NCI-H748 (cell line): ENCODE data around the gene GNG13.
A peak's percentile ranks its signal among the peaks of the same experiment; 100 is the strongest.

Source experiments
- DNase-seq: peaks from one replicate; lab custom pipeline; 2025; ENCODE audit not compliant: unreplicated experiment; lab: John Stamatoyannopoulos, UW

GNG13 gene

DNA sequence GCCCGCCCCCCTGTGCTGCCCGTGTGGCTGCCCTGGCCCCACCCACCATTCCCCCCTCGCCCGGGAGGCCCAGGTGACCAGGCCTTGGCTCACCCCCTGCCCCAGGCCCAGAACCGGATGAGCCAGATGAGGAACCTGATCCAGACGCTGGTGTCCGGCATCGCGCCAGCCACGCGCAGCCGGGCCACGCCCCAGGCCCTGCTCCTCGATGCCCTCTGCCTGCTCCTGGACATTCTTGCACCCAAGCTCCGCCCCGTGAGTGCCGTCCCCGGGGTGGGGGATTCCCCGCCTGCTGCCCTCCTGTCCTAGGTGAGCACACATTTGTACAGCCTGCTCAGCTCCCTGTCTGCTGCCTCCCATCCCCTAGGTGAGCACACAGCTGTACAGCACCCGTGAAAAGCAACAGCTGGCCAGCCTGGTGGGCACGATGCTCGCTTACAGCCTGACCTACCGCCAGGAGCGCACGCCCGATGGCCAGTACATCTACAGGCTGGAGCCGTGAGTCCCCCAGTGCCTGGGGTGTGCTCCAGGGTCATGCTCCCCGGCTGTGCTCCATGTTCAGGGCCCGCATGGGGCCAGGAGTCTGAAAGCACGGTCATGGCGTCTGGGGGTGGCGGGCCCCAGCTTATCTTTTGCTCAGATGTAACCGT, 4.8 kb downstream of the GNG13 start:
- DNase-seq = no peak

DNA sequence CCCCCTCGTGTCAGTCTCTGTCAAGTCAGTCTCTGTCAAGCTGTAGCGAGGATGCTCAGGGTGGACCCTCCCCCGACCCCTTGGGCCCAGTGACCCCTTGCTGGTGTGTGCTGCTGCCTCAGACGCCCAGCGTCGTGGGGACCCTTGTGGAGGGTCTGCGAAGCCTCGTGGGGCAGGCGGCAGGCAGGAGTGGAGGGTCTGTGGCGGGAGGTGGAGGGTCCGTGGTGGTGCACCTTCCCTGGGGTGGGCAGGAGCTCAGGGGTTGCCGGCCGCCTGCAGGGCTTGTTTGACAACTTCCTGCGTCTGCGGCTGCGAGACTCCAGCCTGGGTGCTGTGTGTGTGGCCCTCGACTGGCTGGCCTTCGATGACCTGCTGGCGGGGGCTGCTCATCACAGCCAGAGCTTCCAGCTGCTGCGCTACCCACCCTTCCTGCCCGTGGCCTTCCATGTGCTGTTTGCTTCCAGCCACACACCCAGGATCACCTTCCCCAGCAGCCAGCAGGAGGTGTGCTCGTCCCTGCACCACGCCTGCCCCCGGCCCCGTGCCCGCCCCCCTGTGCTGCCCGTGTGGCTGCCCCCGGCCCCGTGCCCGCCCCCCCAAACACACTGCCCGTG, 5.6 kb downstream of the GNG13 start:
- no peak for DNase-seq

DNA sequence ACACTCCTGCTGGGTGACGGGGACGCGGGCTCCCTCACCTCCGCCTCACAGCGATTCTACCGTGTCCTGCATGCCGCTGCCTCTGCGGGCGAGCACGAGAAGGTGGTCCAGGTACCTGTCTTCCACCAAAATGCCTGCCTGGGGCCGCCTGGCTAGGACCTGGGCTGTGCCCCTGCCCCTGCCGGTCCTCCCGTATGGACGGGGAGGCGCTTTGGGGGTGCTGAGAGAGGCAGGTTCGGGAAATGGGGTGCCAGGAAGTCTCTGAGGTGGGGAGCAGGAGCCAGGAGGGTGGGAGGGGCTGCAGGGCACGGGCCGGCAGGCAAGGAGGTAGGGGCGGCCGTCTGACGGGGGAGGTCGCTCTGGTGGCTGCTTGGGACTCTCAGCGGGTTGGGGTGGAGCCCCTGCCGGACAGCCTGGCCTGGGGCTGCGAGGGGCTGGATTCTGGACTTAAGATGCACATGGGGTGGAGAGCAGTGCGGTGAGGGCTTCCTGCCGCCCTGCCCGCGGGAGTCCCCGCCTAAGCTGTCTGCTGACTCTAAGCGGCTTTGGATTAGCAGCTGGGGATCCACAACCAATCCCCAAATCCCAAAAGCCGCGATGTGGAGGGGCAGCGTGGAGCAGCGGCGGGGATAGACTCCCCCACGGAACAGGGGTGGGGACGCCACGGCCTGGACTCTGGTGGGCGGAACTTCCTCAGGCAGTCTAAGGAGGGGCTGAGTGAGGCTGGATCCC, 6.3 kb downstream of the GNG13 start:
- no peak for DNase-seq

DNA sequence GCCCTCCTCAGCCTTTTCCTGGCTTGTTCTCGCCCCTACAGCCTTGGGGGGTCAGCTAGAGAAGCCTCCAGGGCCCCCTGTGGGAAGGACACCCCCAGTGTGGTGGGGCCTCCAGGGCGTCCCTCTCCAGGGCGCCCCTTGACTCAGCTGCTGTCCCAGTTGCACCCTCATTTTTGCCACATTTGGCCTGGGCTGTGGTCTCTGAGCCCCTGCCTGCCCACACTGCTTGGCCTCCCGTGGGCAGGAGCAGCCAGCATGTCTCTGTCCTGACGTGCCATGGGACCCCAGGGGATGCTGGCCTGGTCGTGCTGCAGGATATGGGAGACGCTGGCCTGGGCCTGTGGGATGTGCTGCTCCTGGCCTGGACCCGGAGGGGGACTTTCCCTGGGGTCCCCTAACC, 7.1 kb downstream of the GNG13 start:
- no peak for DNase-seq

DNA sequence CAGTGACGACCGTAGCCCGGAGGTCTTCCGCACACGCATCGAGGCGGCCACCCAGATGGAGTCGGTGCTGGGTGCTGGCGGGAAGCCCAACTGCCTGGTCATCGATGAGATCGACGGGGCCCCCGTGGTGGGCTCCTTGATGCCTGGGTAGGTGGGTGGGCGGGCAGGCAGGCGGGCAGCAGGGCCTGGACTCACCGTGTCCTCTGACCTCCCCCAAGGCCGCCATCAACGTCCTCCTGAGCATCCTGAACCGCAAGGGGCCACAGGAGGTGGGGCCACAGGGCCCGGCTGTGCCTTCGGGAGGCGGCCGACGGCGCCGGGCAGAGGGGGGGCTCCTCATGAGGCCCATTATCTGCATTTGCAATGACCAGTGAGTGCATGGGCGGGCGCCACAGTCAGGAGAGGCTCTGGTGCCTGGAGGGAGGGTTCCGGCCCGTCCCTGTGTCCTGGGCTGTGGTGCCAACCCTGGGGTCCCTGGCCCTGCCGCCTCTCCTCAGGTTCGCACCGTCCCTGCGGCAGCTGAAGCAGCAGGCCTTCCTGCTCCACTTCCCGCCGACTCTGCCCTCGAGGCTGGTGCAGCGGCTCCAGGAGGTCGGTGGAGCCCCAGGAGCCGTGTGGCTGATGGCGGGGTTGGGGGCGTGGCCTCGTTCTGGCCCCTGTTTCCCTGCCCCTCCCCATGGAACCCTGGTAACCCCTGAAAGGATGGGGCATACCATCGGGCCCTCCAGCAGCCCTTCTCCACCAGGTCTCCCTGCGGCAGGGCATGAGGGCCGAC, 8.1 kb downstream of the GNG13 start:
- DNase-seq = no peak

- no peak for DNase-seq
These were observed 9.4 kb downstream of the GNG13 start for GRCh38 chr16:791131-791530.

GRCh38 chr16:790086-790485, 10.4 kb downstream of the GNG13 start:
- no peak for DNase-seq

DNA sequence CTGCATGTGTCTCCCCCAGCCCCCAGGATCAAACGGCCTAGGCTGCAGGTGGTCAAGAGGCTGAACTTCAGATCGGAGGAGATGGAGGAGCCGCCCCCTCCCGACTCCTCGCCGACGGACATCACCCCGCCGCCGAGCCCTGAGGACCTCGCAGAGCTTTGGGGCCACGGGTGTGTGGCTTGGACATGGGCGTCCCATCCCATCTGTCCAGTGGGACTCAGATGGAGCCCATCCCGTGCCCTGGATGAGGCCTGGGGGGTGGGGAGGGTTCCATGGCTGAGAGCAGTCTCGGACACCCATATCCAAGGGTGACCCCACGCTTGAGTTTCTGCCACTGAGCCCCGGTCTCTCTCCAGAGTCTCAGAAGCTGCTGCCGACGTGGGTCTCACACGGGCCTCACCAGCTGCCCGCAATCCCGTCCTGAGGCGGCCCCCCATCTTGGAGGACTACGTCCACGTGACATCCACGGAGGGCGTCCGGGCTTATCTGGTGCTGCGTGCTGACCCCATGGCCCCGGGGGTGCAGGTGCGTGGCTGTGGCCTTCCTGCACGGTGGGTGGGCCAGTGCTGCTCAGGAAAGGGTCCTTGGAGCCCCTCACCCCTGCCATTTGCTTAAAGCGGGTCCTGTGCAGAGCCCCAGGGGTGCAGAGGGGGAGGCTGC, 11.2 kb downstream of the GNG13 start:
- DNase-seq = no peak

- peak; percentile 85 for DNase-seq
These were observed 12.0 kb downstream of the GNG13 start, which contains the start of gene CHTF18 for GRCh38 chr16:788399-789126. TSS of gene CHTF18 (plus strand) at chr16:788620. CDS start at chr16:788685, 65 bp downstream.

- peak; percentile 48 for DNase-seq
These were observed 12.5 kb downstream of the GNG13 start, which contains the start of gene RPUSD1 for GRCh38 chr16:787978-788398. TSS of gene RPUSD1 (minus strand) at chr16:788381. CDS start at chr16:787737, 644 bp downstream.

- peak; percentile 25 for DNase-seq
These were observed 13.1 kb downstream of the GNG13 start for GRCh38 chr16:787321-787966.

GRCh38 chr16:785563-786535, 14.7 kb downstream of the GNG13 start:
- peak; percentile 50 for DNase-seq

- no peak for DNase-seq
These were observed 16.1 kb downstream of the GNG13 start for GRCh38 chr16:784431-784830.

DNA sequence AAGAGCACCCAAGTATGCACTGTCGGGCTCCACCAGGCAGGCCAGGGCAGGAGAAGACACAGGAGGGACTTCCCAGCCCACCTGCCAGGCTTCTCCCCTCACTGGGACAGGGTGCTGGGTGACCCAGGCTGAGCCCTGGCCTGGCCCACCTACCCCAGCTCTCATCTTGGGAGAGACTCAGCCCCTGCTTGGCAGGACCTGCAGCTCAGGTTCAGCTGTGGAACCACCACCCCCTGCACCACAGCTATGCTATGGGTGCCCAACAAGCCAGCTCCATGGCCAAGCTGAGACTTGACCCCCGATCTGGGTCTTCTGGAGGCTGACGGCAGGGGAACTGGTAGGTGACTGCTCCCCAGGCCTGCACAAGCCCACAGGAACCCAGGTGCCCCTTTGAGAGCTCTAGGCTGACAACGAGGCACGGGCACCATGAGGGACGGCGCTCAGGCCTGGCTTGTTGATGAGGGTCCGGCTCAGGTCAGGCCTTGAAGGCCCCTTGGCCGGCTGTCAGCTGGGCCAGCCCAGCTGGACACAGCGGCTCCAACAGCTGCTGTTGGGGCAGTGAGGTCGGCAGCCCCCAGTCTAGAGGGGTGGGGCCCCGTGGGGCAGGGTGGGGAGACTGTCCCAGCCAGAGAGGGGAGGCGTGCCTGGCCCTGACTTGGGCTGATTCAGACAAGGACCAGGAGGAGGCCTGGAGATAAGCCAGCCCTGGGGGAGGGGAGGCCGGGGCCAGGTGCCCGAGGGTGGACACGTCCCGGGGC, 17.0 kb downstream of the GNG13 start:
- no peak for DNase-seq

DNA sequence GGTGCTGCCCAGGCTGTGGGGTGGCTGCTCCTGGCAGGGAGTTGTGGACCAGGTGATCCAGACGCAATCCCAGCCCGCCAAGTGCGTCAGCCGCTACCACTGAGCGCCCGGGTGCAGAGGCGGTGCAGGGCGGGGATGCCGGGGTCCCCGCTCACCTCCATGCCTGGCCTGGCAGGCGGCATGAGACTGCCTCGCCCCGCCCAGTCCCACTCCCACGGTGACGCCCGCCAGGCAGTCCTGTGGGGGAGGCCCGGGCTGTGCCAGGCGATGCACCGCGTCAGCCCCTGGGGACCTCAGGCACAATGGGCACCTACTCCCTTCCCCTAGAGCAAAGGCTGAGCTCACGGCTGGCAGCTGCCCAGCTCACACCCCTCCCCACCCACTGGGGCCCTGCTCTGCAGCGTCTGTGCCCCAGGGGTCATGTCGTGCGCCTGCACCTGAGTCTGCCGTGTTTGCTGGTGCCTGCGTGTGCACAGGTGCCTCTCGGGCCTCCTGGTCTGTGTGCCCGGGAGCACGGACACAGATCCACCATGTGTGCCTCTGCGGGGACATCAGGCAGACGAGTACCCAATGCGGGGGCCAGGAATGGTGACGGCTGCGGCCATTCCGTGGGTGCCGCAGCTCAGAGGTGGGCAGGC, 17.6 kb downstream of the GNG13 start:
- peak; percentile 25 for DNase-seq

GRCh38 chr16:782258-782657, 18.3 kb downstream of the GNG13 start:
- DNase-seq = no peak

GRCh38 chr16:781346-782010, 19.1 kb downstream of the GNG13 start:
- DNase-seq = no peak
